Posterior vena cava (tissue), 2 donors: ENCODE measurements around the gene RUVBL1. TPM values are rescaled to one million over a fixed set of nuclear protein-coding genes. Genes with fewer than 3 reads are reported as not detected.
"Not testable (repeated sequence)": the region's sequence is repeated elsewhere in the genome, so short reads cannot be mapped to it uniquely, and the experiment has no call there.

Experiments
- DNase-seq: peaks from one replicate; pipeline ENCODE4 v3.0.0-alpha.2; 2020; ENCODE audit warnings: low spot score
- intact Hi-C, 2 donors: fragments of 100-400 bp; cut with DNase I; formaldehyde crosslinking; loops; one replicate each; pipeline versions ENCODE4 v1.14.1 to v1.14.2; 2022 to 2023
- long read RNA-seq, 2 donors: library from polyadenylated mRNA; unstranded; transcript quantifications; one replicate each; pipeline ENCODE4 v2.0.0, GENCODE V29; 2020 to 2021
- total RNA-seq, 2 donors: library from RNA; stranded (reverse); fragmentation: NEBNext Ultra II Directional; extraction: Animal tissue kit (Norgen Biotek cat#: 25700); gene quantifications; one replicate each; pipeline ENCODE4 v1.2.1, GENCODE V29; 2021
- donor health status: DM: yes; HTN: yes; CAD: no.
- donor health status: DM: yes; HTN: yes; CAD: no.

The RUVBL1 gene
- total RNA-seq = 10 to 100 TPM; 18.4 to 19.0 TPM
- long read RNA-seq, donor 1, partial matches to known transcripts = 1 of 12 reads
- long read RNA-seq, donor 1, other reads (novel, unspliced or antisense) = 10 of 12 reads
- long read RNA-seq, donor 2, transcript RUVBL1-201 (11 exons, 1,761 nt) = major isoform, 76 of 98 reads
- long read RNA-seq, donor 2, partial matches to known transcripts = 5 of 98 reads
- long read RNA-seq, donor 2, other reads (novel, unspliced or antisense) = 17 of 98 reads

DNA sequence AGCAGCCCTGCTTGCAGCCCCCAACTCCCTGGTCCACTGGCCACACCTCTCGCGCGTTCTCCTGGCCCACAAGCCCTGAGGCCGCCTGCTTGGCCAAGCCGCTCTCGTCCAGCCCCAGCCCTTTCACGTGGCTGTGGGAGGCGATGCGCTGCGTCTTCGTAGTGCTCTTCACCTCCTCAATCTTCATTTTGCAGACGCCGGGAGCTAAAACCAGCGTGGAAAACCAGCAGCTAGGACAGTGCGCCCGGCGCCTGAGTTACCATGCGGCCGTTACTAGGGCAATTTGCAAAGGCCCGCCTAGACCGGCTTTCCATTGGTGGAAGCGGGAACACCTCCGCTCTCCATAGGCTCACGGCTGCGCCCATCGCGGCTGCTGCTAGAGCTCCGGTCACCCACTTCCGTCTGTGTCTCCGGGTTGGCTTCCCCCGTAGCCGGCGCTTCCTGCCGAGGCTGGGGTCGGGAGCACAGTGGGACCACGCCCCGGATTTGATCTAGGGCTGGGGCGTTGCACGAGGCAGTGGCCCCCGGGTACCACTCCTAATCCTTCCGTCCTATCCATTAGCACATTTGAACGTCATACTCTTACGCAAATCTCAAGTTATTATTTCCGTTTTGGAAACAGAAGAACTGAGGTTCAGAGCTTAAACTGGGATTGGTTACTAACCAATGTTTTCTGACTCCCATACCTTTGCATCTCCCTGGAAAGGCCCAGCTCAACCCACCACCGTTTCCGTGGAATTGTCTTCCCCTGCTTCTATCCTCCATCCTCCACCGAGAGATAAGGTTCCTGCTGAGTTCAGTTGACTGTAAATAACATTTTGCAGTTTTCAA, at the start of gene RUVBL1:
RUVBL1 (minus strand) TSS at position 275 of the 831 bp plus-strand sequence; CDS start at position 187, 88 bp downstream.
- intact Hi-C loops = no loop called here
- DNase-seq = peak; percentile 100

DNA sequence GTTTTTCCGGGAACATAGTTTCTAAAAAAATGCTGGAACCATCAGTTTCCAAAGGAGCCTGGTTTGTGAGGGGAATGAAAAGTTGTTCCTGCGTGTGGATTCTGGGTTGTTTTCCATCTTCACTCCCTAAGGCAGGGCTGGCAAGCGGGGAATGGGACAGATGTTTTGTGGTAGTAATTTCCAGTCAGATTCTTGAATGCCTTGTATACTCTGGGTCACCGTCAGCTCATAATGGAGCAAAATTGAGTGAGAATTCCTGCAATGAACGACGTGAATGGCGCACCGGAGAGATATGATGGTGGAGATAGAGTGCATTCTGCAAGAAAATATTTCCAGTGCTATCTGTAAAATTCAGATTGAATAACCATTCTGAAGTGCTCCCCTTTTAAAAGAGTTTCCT, 49.6 kb upstream of the RUVBL1 start:
- intact Hi-C loops = loop anchor here in 1 of 2 donors (5.0 kb wide), 1 partner anchor 681 kb away; no protein-coding TSS in a partner anchor
- no peak for DNase-seq

DNA sequence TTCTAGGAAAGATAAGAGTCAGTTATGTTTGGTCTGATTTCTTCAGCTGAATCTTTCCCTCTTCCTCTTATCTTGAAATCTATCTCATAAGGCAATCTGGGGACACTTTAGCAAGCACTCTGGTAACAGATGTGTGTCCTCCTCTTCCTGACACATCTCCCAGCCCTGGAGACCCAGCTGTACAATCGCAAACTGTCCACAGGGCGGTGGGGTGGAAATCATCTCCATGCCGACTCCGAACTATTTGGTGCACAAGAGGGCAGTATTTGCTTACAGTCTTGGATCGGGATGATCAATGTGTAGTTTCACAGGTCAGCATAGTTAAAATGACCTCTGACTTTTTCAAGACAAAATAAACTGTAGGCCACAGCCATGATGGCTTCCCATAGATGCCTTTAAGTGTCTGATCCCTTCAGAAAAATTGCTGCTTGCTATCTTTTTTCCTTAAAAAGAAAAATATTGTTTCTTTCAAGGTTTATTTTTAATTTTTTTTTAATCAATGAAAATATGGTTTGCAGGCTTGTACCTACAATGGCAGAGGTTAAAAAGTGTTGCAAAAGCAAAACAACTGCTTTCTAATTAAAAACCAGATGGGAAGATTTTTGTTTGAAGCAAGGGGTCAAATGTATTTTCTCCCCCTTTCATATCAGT, 47.4 kb upstream of the RUVBL1 start:
- intact Hi-C loops = loop anchor here in 1 of 2 donors (5.0 kb wide), 1 partner anchor 679 kb away; no protein-coding TSS in a partner anchor

DNA sequence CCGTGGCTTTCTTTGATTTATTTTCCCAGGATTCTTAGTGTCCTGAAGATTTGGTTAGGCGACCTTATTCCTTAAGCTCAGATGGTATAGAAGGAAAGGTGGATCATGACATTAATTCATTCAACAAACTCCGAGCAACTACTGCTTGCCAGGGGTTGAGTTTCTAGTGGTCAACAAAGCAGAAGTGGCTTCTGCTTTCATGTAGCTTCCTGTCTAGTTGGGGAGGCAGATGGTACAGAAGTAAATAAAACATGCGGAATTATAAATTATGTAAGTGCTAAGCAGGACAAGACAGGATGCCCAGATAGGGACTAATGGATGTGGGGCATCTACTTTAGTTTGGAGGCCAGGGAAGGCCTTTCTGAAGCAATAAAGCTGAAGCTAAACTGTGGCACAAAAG, 45.2 kb upstream of the RUVBL1 start:
- intact Hi-C loops = no loop called here
- no peak for DNase-seq

More for the DNA sequence above, 47.4 kb upstream of the RUVBL1 start:
- no peak for DNase-seq

DNA sequence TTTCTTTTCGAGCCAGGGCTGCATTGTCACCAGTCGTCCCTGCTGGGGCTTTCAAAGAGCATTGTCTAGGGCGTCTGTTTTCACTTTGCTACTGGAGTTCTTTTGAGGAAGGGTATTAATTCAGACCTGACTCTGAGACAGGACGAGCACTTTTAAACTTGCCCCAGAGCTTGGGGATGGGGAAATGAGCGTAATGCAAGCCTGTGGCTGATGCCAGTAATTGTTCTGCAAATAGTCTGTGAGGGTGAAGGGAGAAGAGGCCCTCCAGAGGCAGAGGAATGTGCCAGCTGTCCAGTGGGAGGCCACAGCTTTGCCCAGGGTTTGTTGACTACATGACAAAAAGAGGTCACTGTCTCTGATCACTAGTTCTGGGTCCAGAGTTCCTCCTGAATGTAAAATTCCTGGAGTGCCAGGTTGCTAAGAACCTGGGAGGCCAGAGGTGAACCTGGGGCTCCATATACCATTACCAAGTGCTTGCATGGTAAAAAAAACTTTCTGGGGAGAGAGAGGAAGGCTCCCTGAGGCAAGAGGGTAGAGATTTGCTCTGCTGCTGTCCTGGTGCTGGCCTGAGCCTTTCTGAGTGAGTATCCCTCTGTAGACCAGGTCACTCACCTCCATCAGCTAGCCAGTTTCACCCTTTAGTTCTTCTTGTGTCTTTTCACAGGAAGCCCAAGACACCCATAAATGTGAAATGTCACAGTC, 44.5 kb upstream of the RUVBL1 start:
- DNase-seq = no peak
- intact Hi-C loops = no loop called here

DNA sequence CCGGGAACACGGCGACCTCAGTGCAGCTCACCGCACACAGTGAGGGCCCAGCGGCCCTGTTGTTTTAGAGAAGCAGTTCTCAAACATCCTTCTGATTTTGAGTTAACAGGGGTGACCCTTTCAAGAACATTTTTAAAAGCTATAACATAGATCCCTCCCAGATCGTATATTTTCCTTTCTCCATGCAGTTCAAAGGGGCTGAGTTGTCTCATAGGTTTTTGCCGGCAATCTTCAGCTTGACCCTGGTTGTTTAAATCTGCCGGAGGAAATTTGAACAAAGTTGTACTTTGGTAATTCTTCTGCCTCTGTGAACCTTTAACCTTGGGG, 44.0 kb upstream of the RUVBL1 start:
- intact Hi-C loops = no loop called here
- DNase-seq = no peak

DNA sequence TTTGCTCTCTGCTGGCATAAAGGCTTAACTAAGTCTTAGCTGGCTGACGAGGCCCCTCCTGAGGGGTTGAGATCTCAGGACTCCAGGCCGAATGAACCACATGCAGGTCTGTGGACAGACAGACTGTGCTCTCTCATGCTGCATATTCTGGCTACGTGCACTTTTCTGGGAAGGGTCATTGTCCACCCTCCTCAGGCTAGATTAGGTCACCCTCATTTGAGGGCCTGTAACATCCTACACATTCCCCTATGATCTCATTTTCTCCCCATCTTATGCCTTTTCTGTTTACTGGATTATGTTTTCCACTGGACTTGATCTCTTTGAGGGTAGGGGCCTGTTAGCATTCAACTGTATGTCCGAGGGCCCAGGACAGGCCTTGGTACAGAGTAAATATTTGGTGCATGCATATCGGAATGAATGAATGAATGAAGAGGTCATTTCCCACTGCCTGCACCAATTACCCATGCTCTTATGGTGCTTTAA, 43.4 kb upstream of the RUVBL1 start:
- intact Hi-C loops = no loop called here
- DNase-seq = no peak

DNA sequence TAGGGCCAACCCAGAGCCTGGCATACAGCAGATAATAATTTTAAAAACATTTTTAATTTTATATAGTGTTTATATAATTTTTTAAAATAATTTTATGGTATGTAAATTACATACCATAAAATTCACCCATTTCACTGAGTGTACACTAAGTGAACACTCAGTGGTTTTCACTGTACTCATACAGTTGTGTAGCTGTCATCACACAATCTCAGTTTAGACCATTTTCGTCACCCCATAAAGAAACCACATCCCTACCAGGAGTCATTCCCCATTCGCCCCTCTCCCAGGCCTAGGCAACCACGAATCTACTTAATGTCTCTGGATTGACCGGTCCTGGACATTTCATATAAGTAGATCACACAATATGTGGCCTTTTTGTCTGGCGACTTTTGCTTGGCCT, 39.8 kb upstream of the RUVBL1 start:
- DNase-seq = no peak
- intact Hi-C loops = no loop called here

DNA sequence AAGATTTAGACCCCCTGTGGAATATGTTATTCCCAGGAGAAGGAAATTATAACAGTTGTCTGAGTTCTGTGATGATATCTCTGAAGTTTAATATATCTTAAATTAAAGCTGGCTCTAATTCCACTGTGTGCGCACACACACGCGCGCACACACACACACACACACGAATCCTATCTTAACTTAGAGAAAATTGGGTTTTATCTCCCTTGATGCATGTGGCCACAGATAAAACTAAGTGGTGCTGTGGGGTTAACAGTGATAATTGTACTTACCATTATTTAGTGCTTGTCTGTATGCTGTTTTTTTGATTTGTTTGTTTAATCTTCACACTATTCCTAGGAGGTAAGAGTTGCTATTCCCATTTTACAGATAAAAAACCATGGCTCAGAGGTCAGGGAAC, 37.0 kb upstream of the RUVBL1 start:
- no peak for DNase-seq
- intact Hi-C loops = no loop called here

DNA sequence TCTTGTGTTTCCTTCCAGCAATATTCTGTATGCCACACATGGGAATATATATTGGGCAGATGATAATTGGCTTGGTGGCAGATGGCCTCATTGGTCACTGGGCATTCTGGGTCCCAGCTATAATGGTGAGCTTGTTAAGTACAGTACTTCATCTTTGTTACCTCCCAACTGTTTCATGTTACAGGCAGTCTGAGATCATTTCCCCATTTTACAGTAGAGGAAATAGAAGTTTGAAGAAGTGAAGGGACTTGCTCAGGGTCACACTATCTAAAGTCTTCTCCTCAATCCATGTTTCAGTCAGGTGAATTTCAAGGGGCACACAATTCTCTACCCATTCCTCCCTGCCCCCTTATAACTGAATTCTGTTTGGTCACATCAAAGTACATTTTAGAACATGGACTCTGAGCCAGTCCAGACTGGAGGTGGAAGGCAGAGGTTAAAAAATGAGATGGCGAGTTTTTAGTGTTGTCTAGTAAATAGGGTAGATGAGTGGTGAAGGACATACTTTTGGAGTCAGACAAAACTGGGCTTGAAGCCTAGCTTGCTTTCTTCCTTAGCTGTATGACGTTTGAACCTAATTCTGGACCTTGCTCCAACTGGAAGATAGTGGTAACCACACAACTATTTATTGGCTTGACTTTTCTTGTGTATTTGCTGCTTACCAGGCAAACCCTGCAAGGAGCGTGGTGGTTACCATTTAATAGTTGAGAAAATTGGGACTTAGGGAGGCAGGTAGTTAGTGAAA, 32.2 kb upstream of the RUVBL1 start:
- intact Hi-C loops = no loop called here
- no peak for DNase-seq

DNA sequence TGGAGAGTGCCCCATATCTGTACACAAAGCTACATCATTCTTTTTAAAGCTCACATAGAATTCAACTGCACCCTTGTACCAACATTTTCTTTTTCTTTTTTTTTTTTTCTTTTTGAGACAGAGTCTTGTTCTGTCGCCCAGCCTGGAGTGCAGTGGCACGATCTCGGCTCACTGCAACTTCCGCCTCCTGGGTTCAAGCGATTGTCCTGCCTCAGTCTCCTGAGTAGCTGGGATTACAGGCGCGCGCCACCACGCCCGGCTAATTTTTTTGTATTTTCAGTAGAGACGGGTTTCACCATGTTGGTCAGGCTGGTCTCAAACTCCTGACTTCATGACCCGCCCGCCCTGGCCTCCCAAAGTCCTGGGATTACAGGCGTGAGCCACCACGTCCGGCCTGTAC, 30.7 kb upstream of the RUVBL1 start:
- not testable (repeated sequence) for DNase-seq

DNA sequence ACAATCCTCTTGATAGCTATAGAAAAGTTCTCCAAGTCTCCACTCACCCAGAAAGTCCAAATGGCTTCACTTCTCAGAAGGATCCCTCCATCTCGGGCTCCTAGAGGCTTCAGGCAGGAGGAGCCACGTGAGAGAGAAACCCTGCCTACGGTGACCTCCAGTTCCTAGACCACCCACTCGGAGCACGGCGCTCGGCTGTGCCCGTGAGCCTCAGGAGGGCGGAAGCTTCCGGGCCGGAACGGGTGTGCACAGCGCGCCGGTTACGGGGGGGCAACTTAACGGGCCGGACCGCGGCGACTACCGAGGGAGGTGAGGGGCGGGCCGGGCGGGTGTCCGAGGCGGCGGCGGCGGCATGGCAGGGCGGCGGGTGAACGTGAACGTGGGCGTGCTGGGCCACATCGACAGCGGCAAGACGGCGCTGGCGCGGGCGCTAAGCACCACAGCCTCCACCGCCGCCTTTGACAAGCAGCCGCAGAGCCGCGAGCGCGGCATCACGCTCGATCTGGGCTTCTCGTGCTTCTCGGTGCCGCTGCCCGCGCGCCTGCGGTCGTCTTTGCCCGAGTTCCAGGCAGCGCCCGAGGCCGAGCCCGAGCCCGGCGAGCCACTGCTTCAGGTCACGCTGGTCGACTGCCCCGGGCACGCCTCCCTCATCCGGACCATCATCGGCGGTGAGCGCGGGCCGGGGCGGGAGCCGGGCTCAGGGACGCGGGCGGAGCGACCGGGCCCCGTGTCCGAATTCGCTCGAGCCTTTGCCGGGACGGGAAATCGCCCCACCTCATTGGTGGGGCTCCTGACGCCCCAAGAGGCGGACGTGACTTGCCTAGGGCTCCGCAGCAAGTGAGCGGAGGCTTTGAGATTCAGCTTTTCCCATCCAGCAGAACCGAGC, 29.8 kb upstream of the RUVBL1 start, which contains the start of gene EEFSEC:
EEFSEC (plus strand) TSS at position 326 of the 886 bp plus-strand sequence; CDS start at position 353, 27 bp downstream.
- DNase-seq = peak; percentile 94
- intact Hi-C loops = no loop called here

More for the DNA sequence above, 30.7 kb upstream of the RUVBL1 start:
- intact Hi-C loops = not testable (repeated sequence)

DNA sequence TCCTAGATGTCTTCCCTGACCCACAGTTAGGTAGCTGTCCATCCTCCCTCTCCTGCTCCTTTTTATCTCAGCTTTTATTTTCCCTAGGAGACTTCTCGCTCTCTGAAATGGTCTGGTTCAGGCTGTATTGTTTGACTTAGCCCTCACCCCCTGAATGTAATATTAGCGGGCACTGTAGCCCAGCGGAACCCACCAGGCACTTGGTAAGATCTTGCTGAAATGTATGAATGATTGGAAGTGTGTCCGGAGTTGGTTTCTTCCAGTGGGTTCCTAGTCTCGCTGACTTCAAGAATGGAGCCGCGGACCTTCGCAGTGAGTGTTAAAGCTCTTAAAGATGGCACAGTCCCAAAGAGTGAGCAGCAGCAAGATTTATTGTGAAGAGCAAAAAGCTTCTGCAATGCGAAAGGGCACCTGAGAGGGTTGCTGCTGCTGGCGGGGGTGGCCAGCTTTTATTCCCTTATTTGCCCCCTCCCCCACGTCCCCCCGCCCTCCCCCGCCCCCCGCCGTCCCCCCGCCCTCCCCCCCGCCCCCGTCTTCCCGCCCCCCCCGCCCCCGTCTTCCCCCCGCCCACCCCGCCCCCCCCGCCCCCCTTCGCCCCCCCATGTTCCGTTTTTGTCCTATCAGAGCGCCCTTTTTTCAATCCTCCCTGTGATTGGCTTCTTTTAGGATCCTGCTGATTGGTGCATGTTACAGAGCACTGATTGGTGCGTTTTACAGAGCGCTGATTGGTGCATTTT, 29.0 kb upstream of the RUVBL1 start:
- DNase-seq = no peak
- intact Hi-C loops = no loop called here

DNA sequence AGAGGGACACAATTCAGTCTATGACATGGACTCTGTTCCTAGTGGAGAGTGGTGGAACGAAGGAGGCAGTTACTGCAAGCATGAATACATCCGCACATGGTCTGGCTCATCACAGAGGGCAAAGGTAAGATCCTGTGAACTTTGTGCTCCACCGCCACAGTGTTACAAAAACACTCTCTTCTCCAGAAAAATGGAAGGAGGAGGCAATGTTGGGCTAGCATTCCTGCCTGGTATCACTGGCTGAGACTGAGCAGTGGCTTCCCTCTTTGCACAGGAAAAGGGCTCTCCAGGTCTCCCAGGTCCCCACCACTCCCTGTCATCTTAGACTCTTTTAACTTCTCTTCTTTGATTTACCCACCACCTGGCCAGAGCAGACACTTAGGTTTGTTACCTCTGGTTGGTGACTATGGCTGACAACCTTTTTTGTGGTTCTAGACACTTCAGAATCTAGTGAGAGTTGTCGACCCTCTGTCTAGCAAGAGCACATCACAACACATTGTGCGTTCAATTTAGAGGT, 28.2 kb upstream of the RUVBL1 start:
- intact Hi-C loops = no loop called here
- DNase-seq = no peak

DNA sequence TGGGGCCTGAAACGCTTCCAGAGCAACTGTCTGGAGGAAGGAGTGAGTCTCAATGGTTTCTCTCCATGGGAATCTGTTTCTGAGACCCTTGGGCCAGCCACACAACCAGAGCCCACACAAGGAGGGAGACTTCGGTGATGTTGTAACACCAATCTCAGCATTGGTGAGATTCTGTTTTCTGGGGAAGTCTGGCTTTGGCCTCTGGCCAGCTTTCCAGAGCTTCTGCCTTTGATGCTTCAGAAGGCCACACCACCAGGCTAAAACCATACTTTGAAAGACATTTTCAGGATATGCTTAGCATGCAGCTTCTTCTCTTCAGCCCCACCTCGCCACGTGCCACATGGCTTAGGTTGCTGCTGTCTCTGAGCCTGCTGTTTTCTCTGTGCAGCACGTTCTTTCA, 26.0 kb upstream of the RUVBL1 start:
- intact Hi-C loops = no loop called here
- peak; percentile 83 for DNase-seq

DNA sequence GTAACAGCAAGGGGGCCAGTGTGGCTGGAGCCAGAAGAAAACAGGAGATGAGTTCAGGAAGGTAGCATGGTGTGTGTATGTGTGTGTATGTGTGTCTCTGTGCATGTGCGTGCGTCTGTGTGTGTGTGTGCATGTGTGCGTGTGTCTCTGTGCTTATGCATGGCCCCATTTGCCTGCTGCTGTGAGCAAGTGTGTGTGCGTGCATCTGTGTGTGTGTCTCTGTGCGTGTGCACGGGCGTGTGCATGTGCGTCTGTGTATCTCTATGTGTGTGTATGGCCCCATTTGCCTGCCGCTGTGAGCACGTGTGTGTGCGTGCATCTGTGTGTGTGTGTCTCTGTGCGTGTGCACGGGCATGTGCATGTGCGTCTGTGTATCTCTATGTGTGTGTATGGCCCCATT, 22.6 kb upstream of the RUVBL1 start:
- intact Hi-C loops = no loop called here
- DNase-seq = no peak

DNA sequence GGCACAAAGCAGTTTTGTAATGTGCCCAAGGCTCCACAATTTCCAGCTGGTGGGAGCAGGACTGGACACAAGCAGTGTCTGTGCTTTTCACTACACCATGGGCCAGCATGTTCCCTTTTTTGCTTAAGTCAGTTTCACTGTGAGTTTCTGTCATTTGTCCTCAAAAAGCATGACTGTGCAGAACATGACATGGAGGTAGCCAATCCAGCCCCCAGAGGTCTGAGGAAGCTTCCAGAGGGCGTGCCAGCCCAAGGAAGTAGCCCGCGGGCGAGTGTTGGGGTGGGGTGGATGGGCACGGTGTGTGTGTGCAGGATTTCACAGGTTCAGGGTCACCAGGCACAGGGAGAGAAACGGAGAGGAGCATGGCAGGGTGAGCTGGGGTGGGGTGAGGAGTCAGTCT, 21.7 kb upstream of the RUVBL1 start:
- DNase-seq = peak; percentile 82
- intact Hi-C loops = no loop called here
